Smooth muscle cell of the brain vasculature (primary cell): ENCODE data around the gene TMEM259.

Experiments used
- DNase-seq: peaks from one replicate; pipeline ENCODE4 v3.0.0-alpha.2; 2012; ENCODE audit warnings: low read depth, low spot score

The TMEM259 gene

GRCh38 chr19:1055886-1056620, 35.1 kb upstream of the TMEM259 start:
- no peak for DNase-seq

- no peak for DNase-seq
Measured at GRCh38 chr19:1055028-1055425, 34.1 kb upstream of the TMEM259 start.

- DNase-seq, result no peak
Measured at GRCh38 chr19:1054102-1055027, 33.4 kb upstream of the TMEM259 start.

GRCh38 chr19:1053176-1054101, 32.5 kb upstream of the TMEM259 start:
- DNase-seq, result no peak

GRCh38 chr19:1052349-1052975, 31.5 kb upstream of the TMEM259 start:
- no peak for DNase-seq

- DNase-seq, result no peak
Measured at GRCh38 chr19:1051791-1052190, 30.9 kb upstream of the TMEM259 start.

- no peak for DNase-seq
Measured at GRCh38 chr19:1050989-1051788, 30.3 kb upstream of the TMEM259 start.

- DNase-seq, result no peak
Measured at GRCh38 chr19:1049800-1050199, 28.9 kb upstream of the TMEM259 start.

GRCh38 chr19:1049106-1049505, 28.2 kb upstream of the TMEM259 start:
- DNase-seq, result no peak

- DNase-seq, result no peak
Measured at GRCh38 chr19:1047696-1048147, 26.8 kb upstream of the TMEM259 start.

GRCh38 chr19:1046836-1047695, 26.1 kb upstream of the TMEM259 start:
- no peak for DNase-seq

- DNase-seq, result no peak
Measured at GRCh38 chr19:1046117-1046626, 25.2 kb upstream of the TMEM259 start.

- DNase-seq, result no peak
Measured at GRCh38 chr19:1045247-1045603, 24.3 kb upstream of the TMEM259 start.

GRCh38 chr19:1042689-1043511, 22.0 kb upstream of the TMEM259 start:
- no peak for DNase-seq

GRCh38 chr19:1041835-1042685, 21.1 kb upstream of the TMEM259 start:
- DNase-seq, result no peak

GRCh38 chr19:1041272-1041834, 20.4 kb upstream of the TMEM259 start:
- no peak for DNase-seq
